Upper lobe of left lung (tissue), 4 donors: Measurements from ENCODE around the gene FRYL.

Experiments used
- EP300 ChIP-seq, 4 donors: sonication (generic); formaldehyde crosslinking; IDR thresholded peaks; one replicate each; pipeline ENCODE4 v1.5.1; 2017; ENCODE audit warnings: antibody characterized with exemption in 4 of 4, control low read depth in 2 of 4
- POLR2A ChIP-seq, 4 donors: fragments of 450-650 bp; IDR thresholded peaks; one replicate each; pipeline ENCODE4 v1.5.1; 2016 to 2017; ENCODE audit warnings: antibody characterized with exemption in 4 of 4, mild to moderate bottlenecking in 2 of 4
- TF ChIP-seq, protein P1 (sequence below), 6 experiments: fragments of 450-650 bp in 4 of 6; fragments of 200-600 bp in 2 of 6; sonication (generic) in 2 of 6; IDR thresholded peaks; one replicate each; pipeline ENCODE4 v1.5.1; 2016 to 2019; ENCODE audit warnings: antibody characterized with exemption in 6 of 6

DNA sequence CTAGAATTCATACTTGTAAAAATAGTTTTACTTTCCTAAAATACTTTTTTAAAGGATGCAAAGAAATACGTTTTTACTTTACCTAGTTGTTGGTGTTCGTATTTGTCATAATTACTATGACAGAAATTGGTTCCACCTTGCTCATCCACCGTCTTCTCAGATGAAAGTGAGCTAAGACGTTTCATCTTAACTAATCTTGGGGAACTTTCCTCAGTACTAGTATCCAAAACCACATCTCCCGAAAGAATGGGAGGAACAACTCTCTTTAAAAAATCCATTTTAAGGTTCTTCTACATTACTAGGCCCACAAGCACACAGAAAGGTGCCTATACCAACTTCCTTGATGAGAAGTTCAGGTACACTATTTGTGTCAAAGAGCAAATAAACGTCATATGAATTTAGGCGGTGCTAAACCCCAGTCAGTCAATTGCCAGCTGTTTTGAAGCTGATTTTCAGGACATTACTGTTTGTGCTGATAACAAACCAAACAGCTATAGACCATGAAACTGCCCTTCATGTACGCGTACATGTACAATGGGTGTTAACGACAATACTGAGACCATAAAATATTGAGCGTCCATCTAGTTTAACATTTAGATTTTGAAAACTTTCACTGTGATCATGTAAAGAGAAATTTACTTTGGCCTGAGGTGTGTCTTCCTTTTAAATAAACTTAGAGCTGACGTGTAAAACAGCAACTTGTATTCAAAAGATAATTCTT lies 99.1 kb downstream of the FRYL start:
- TF ChIP-seq, protein P1, sequence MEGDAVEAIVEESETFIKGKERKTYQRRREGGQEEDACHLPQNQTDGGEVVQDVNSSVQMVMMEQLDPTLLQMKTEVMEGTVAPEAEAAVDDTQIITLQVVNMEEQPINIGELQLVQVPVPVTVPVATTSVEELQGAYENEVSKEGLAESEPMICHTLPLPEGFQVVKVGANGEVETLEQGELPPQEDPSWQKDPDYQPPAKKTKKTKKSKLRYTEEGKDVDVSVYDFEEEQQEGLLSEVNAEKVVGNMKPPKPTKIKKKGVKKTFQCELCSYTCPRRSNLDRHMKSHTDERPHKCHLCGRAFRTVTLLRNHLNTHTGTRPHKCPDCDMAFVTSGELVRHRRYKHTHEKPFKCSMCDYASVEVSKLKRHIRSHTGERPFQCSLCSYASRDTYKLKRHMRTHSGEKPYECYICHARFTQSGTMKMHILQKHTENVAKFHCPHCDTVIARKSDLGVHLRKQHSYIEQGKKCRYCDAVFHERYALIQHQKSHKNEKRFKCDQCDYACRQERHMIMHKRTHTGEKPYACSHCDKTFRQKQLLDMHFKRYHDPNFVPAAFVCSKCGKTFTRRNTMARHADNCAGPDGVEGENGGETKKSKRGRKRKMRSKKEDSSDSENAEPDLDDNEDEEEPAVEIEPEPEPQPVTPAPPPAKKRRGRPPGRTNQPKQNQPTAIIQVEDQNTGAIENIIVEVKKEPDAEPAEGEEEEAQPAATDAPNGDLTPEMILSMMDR (IDR thresholded peaks at IDR 0.05), result no peak
- TF ChIP-seq EP300 (IDR thresholded peaks at IDR 0.05) (no peak), POLR2A (IDR thresholded peaks at IDR 0.05) (no peak)
